Subcutaneous adipose tissue (tissue), 4 donors: ENCODE results near the gene IL7R. TPM values are rescaled to one million over a fixed set of nuclear protein-coding genes. Genes with fewer than 3 reads are reported as not detected.

ENCODE experiments used
- CTCF ChIP-seq: fragments of 450-650 bp; IDR thresholded peaks from one replicate; pipeline ENCODE4 v1.5.1; 2016; ENCODE audit warnings: low read depth, mild to moderate bottlenecking, control low read depth, antibody characterized with exemption, moderate library complexity
- total RNA-seq, 4 donors: library from RNA; depleted of rRNA; stranded (reverse); fragments of >200 nt; gene quantifications; one replicate each; pipeline ENCODE4 v1.1.0, GENCODE V29; 2016

The IL7R gene
- total RNA-seq, 4 donors from 2014 or later, result 3.8 to 28.0 (median 14.3) TPM

GRCh38 chr5:35919191-35919590 lies 62.5 kb downstream of the IL7R start:
- no peak for TF ChIP-seq CTCF

GRCh38 chr5:35920890-35921289 lies 64.2 kb downstream of the IL7R start:
- no peak for TF ChIP-seq CTCF

- TF ChIP-seq CTCF, result no peak
Observed at GRCh38 chr5:35921930-35922329, 65.2 kb downstream of the IL7R start.

DNA sequence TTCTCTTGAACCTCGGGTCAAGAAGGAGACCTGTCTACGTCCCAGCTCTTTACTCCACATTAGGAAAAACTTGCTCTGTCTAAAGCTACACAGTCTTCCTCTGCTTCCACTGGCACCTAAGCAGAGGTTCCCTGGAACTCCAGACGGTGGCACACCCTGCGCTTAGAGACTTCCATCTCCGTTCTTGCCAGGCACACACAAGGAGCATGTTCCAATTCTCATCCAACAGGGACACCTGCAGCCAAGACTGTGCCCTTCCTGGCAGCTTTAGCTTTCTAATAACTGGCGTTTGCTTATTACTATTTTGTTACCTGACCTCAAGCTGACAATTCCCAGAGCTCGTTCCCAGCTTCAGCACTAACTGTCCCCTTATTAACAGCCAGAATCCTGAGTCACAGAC lies 65.8 kb downstream of the IL7R start:
- no peak for TF ChIP-seq CTCF

GRCh38 chr5:35924122-35924949 lies 67.6 kb downstream of the IL7R start:
- TF ChIP-seq CTCF, result no peak

- no peak for TF ChIP-seq CTCF
Observed at GRCh38 chr5:35924950-35925722, 68.4 kb downstream of the IL7R start.

- no peak for TF ChIP-seq CTCF
Observed at GRCh38 chr5:35926389-35927051, 69.8 kb downstream of the IL7R start.
